ENCODE data around the gene ALG9. TPM values are rescaled to one million over a fixed set of nuclear protein-coding genes. Genes with fewer than 3 reads are reported as not detected.

The ALG9 gene
- total and polyA plus RNA-seq, 2 of the 4 experiments (the other 2 are of a cell fraction): 20.7 to 35.7 TPM

GRCh38 chr11:111836721-111837120 is 34.7 kb downstream of the ALG9 start:
- no peak overlapping the region for H3K4me2 ChIP-seq (ENCODE audit: low read depth, low read length)
- TF ChIP-seq ELK1 (IDR thresholded peaks at IDR 0.05; ENCODE audit: borderline replicate concordance, low read depth, low read length) (no peak), MAFK (IDR thresholded peaks at IDR 0.05; ENCODE audit: low read depth, low read length) (no peak), BHLHE40 (IDR thresholded peaks at IDR 0.05; ENCODE audit: low read depth, low read length) (no peak), CEBPB (IDR thresholded peaks at IDR 0.05; ENCODE audit: low read depth, low read length) (no peak), FOS (IDR thresholded peaks at IDR 0.05; ENCODE audit: low read depth, low read length) (no peak), POLR2A (IDR thresholded peaks at IDR 0.05; ENCODE audit: low read depth, low read length) (no peak), SMC3 (IDR thresholded peaks at IDR 0.05; ENCODE audit: low read depth, low read length) (no peak), MXI1 (IDR thresholded peaks at IDR 0.05; ENCODE audit: borderline replicate concordance, low read depth, low read length) (no peak), NFE2L2 (IDR thresholded peaks at IDR 0.05; ENCODE audit: low read depth, low read length) (no peak), MAZ (IDR thresholded peaks at IDR 0.05; ENCODE audit: borderline replicate concordance, low read depth, low read length) (no peak), RCOR1 (IDR thresholded peaks at IDR 0.05; ENCODE audit: insufficient replicate concordance, low read length) (no peak)
- TF ChIP-seq, protein P1, sequence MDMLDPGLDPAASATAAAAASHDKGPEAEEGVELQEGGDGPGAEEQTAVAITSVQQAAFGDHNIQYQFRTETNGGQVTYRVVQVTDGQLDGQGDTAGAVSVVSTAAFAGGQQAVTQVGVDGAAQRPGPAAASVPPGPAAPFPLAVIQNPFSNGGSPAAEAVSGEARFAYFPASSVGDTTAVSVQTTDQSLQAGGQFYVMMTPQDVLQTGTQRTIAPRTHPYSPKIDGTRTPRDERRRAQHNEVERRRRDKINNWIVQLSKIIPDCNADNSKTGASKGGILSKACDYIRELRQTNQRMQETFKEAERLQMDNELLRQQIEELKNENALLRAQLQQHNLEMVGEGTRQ (IDR thresholded peaks at IDR 0.05; ENCODE audit: low read depth, low read length): no peak
- no peak overlapping the region for H2BK120ac ChIP-seq (ENCODE audit: low read depth, low read length)
- BruUV-seq (replicated peaks): no TSS peak
- no peak overlapping the region for H2BK5ac ChIP-seq (ENCODE audit: low read depth, low read length, poor library complexity, severe bottlenecking)
- ChIA-PET CTCF (interaction anchor here (1.2 kb wide), 1 partner anchor 59 kb away, joined by 3 read pairs; no protein-coding TSS in a partner anchor), POLR2A (ENCODE audit: unreplicated experiment) (no interaction called here)
- no peak overlapping the region for H2AFZ ChIP-seq (replicated peaks; ENCODE audit: low read length, poor library complexity)
- intact Hi-C loops (cut with micrococcal nuclease): no loop called here
- no peak overlapping the region for H2BK20ac ChIP-seq (ENCODE audit: low read depth, low read length)
- dilution Hi-C loops (cut with HindIII; ENCODE audit: low sequenced_read_pairs, unreplicated experiment): no loop called here
- peaks cover 4% of the 10 kb centered on the region; the same call in 1 of the 2 replicates for H3K4me1 ChIP-seq (ENCODE audit: control insufficient read depth, insufficient read depth, low read length)
- H2AK9ac ChIP-seq (replicated peaks; ENCODE audit: low read depth, low read length, poor library complexity): no peak overlapping the region
- H3K9ac ChIP-seq (ENCODE audit: low read depth, low read length): no peak overlapping the region
- H3K9me1 ChIP-seq (ENCODE audit: insufficient read depth, low read length): no peaks in the 10 kb centered on the region
- H2AK5ac ChIP-seq (ENCODE audit: low read depth, low read length): no peak overlapping the region
- no CpG with 5 or more reads among the region's 1 CpG for WGBS, 2 experiments (ENCODE audit: extremely low coverage in 2 of 2, insufficient read length in 1 of 2)
- H3K4ac ChIP-seq (ENCODE audit: low read depth, low read length): no peak overlapping the region
- H3K14ac ChIP-seq (replicated peaks; ENCODE audit: low read depth, low read length): no peak overlapping the region
- H3K56ac ChIP-seq (ENCODE audit: extremely low read depth, insufficient read depth, low read length): no peak overlapping the region
- H4K91ac ChIP-seq (ENCODE audit: insufficient read depth, low read depth, low read length): no peak overlapping the region
- H3K79me1 ChIP-seq (ENCODE audit: low read depth in 1 of 2, low read length in 2 of 2): no peaks in the 10 kb centered on the region
- in situ Hi-C loops (cut with MboI; ENCODE audit: low sequenced_read_pairs): no loop called here
- H3K4me3 ChIP-seq (ENCODE audit: insufficient read depth, low read depth, low read length): no peak overlapping the region
- no peaks in the 10 kb centered on the region for H3K9me3 ChIP-seq (ENCODE audit: control insufficient read depth, insufficient read depth, low read length)
- no peak overlapping the region for H2BK15ac ChIP-seq (ENCODE audit: low read depth, low read length)
- no peaks in the 10 kb centered on the region for H4K20me1 ChIP-seq (ENCODE audit: insufficient read depth, low read length)
- peak overlapping the region; percentile 35; the same call in 1 of the 2 replicates for H3K18ac ChIP-seq (ENCODE audit: low read depth, low read length)
- H3K27ac ChIP-seq (ENCODE audit: insufficient read depth, low read length): no peak overlapping the region
- DNase-seq (peak; percentile 52), ATAC-seq (ENCODE audit: low read depth) (peak; percentile 38; the same call in 1 of the 2 replicates)
- no peak overlapping the region; the same call in 1 of the 2 replicates for H4K5ac ChIP-seq (ENCODE audit: low read depth, low read length)
- no peak overlapping the region for H3K23ac ChIP-seq (ENCODE audit: low read depth, low read length)
- H3K27me3 ChIP-seq (ENCODE audit: control insufficient read depth, insufficient read depth, low read length): no peaks in the 10 kb centered on the region
- no peak overlapping the region for H4K8ac ChIP-seq (ENCODE audit: low read depth in 2 of 2, low read length in 2 of 2)
- peaks cover 9% of the 10 kb centered on the region for H3K36me3 ChIP-seq (ENCODE audit: control insufficient read depth, insufficient read depth, low read length)
